SK-N-SH treated with all-trans-retinoic acid at 6 μM for 48 hours (cell line): ENCODE results near the gene NPM3.

Experiments used
- ATAC-seq: fragments of 200-7000 bp; cut with Tn5 transposase; 3 replicates; pipeline ENCODE4 v1.9.1; 2020; ENCODE audit warnings: mild to moderate bottlenecking, moderate library complexity
- ARNTL ChIP-seq: fragments of 450-650 bp; formaldehyde crosslinking; IDR thresholded peaks from 2 replicates; pipeline ENCODE4 v1.5.0; 2020; ENCODE audit warnings: low read depth, mild to moderate bottlenecking, moderate library complexity, borderline replicate concordance
- BACH2 ChIP-seq: fragments of 250-450 bp; sonication (Bioruptor Pico); IDR thresholded peaks from 2 replicates; pipeline ENCODE4 v1.9.0; 2021; ENCODE audit warnings: mild to moderate bottlenecking, borderline replicate concordance
- CREB5 ChIP-seq: fragments of 250-450 bp; sonication (Bioruptor Pico); IDR thresholded peaks from 2 replicates; pipeline ENCODE4 v1.5.1; 2020; ENCODE audit warnings: low read depth, mild to moderate bottlenecking, moderate library complexity
- CSDC2 ChIP-seq: fragments of 250-450 bp; sonication (Bioruptor Pico); IDR thresholded peaks from 2 replicates; pipeline ENCODE4 v1.5.0; 2020; ENCODE audit warnings: mild to moderate bottlenecking, moderate library complexity
- CSRNP3 ChIP-seq: fragments of 250-450 bp; sonication (Bioruptor Pico); IDR thresholded peaks from 2 replicates; pipeline ENCODE4 v1.5.1; 2021; ENCODE audit warnings: mild to moderate bottlenecking, moderate library complexity
- ESRRG ChIP-seq: fragments of 250-450 bp; sonication (Bioruptor Pico); IDR thresholded peaks from 2 replicates; pipeline ENCODE4 v1.6.1; 2021; ENCODE audit warnings: mild to moderate bottlenecking
- GLIS3 ChIP-seq: fragments of 250-450 bp; sonication (Bioruptor Pico); IDR thresholded peaks from 2 replicates; pipeline ENCODE4 v1.5.0; 2020; ENCODE audit warnings: mild to moderate bottlenecking, moderate library complexity
- ISL1 ChIP-seq: fragments of 250-450 bp; sonication (Bioruptor Pico); IDR thresholded peaks from 2 replicates; pipeline ENCODE4 v2.1.2; 2022; ENCODE audit warnings: mild to moderate bottlenecking, moderate library complexity
- OSR1 ChIP-seq: fragments of 250-450 bp; sonication (Bioruptor Pico); IDR thresholded peaks from 2 replicates; pipeline ENCODE4 v1.8.0; 2022; ENCODE audit warnings: moderate library complexity, mild to moderate bottlenecking, inconsistent platforms
- PATZ1 ChIP-seq: fragments of 250-450 bp; sonication (Bioruptor Pico); IDR thresholded peaks from 2 replicates; pipeline ENCODE4 v1.8.0; 2020; ENCODE audit warnings: mild to moderate bottlenecking, moderate library complexity, borderline replicate concordance
- POU6F1 ChIP-seq: fragments of 250-450 bp; sonication (Bioruptor Pico); IDR thresholded peaks from 2 replicates; pipeline ENCODE4 v1.8.0; 2021; ENCODE audit warnings: low read depth, mild to moderate bottlenecking, moderate library complexity, borderline replicate concordance
- PPARA ChIP-seq: fragments of 250-450 bp; sonication (Bioruptor Pico); IDR thresholded peaks from 2 replicates; pipeline ENCODE4 v1.5.0; 2020; ENCODE audit warnings: mild to moderate bottlenecking, borderline replicate concordance
- RARB ChIP-seq: fragments of 250-450 bp; sonication (Bioruptor Pico); IDR thresholded peaks from 2 replicates; pipeline ENCODE4 v1.8.0; 2021; ENCODE audit warnings: mild to moderate bottlenecking, moderate library complexity
- TCF4 ChIP-seq: fragments of 250-450 bp; sonication (Bioruptor Pico); IDR thresholded peaks from 2 replicates; pipeline ENCODE4 v1.8.0; 2021; ENCODE audit warnings: mild to moderate bottlenecking, moderate library complexity, borderline replicate concordance
- TOX ChIP-seq: fragments of 250-450 bp; sonication (Bioruptor Pico); IDR thresholded peaks from 2 replicates; pipeline ENCODE4 v1.8.0; 2021; ENCODE audit warnings: mild to moderate bottlenecking, moderate library complexity, borderline replicate concordance
- TSHZ2 ChIP-seq: fragments of 250-450 bp; sonication (Bioruptor Pico); IDR thresholded peaks from 2 replicates; pipeline ENCODE4 v1.5.0; 2020; ENCODE audit warnings: mild to moderate bottlenecking, moderate library complexity
- ZC3H10 ChIP-seq: fragments of 250-450 bp; sonication (Bioruptor Pico); IDR thresholded peaks from 2 replicates; pipeline ENCODE4 v1.5.1; 2021; ENCODE audit warnings: mild to moderate bottlenecking, moderate library complexity
- ZFP3 ChIP-seq: fragments of 250-450 bp; sonication (Bioruptor Pico); IDR thresholded peaks from 2 replicates; pipeline ENCODE4 v1.5.0; 2020; ENCODE audit warnings: mild to moderate bottlenecking, moderate library complexity
- ZFP30 ChIP-seq: fragments of 450-650 bp; formaldehyde crosslinking; IDR thresholded peaks from 2 replicates; pipeline ENCODE4 v1.5.0; 2022; ENCODE audit warnings: mild to moderate bottlenecking, moderate library complexity
- ZNF565 ChIP-seq: fragments of 450-650 bp; formaldehyde crosslinking; conservative IDR thresholded peaks from 2 replicates; pipeline ENCODE4 v1.5.0; 2020; ENCODE audit warnings: low read depth, mild to moderate bottlenecking, moderate library complexity
- ZNF70 ChIP-seq: fragments of 450-650 bp; formaldehyde crosslinking; IDR thresholded peaks from 2 replicates; pipeline ENCODE4 v1.5.0; 2020; ENCODE audit warnings: mild to moderate bottlenecking, moderate library complexity
- ZNF8 ChIP-seq: fragments of 450-650 bp; formaldehyde crosslinking; IDR thresholded peaks from 2 replicates; pipeline ENCODE4 v1.5.0; 2020; ENCODE audit warnings: mild to moderate bottlenecking, moderate library complexity

NPM3 gene

GRCh38 chr10:101785801-101786200 is 2.6 kb upstream of the NPM3 start:
- no peak for TF ChIP-seq GLIS3
- no peak for TF ChIP-seq ZFP3 (CRISPR knock-in tag)
- TF ChIP-seq BACH2, result no peak
- TF ChIP-seq PPARA (CRISPR knock-in tag), result no peak
- TF ChIP-seq ESRRG (CRISPR knock-in tag), result no peak
- TF ChIP-seq CSDC2 (CRISPR knock-in tag), result no peak
- no peak for TF ChIP-seq ISL1 (CRISPR knock-in tag)
- no peak for TF ChIP-seq ZNF8 (CRISPR knock-in tag)
- TF ChIP-seq ZFP30, result no peak
- TF ChIP-seq ZC3H10 (CRISPR knock-in tag), result no peak
- no peak for TF ChIP-seq RARB (CRISPR knock-in tag)
- no peak for TF ChIP-seq ARNTL (CRISPR knock-in tag)
- TF ChIP-seq ZNF70 (CRISPR knock-in tag), result no peak
- TF ChIP-seq, all 23 proteins: peak for 0
- ATAC-seq, result no peak

GRCh38 chr10:101784558-101784957 is 1.3 kb upstream of the NPM3 start:
- TF ChIP-seq ISL1 (CRISPR knock-in tag) (no peak), ZNF70 (CRISPR knock-in tag) (no peak), ARNTL (CRISPR knock-in tag) (no peak), ZFP30 (no peak), TCF4 (CRISPR knock-in tag) (no peak), OSR1 (no peak)
- ATAC-seq, result no peak

- ATAC-seq, result peak; percentile 25
- TF ChIP-seq ZNF8 (CRISPR knock-in tag) (no peak), POU6F1 (CRISPR knock-in tag) (no peak), ZC3H10 (CRISPR knock-in tag) (no peak), GLIS3 (0 out of 2 replicates have a peak, but pooled peaks have one; percentile 47)
Measured at GRCh38 chr10:101783736-101784118, 481 bp upstream of the NPM3 start.

- ATAC-seq, result peak; percentile 1; the same call in 1 of the 3 replicates
- TF ChIP-seq ZFP3 (CRISPR knock-in tag), result no peak
Measured at GRCh38 chr10:101781984-101782810, 1.0 kb downstream of the NPM3 start.

GRCh38 chr10:101781655-101781983 is 1.6 kb downstream of the NPM3 start:
- no peak for TF ChIP-seq TOX (CRISPR knock-in tag)
- no peak for TF ChIP-seq PPARA (CRISPR knock-in tag)
- TF ChIP-seq CREB5 (CRISPR knock-in tag), result no peak
- no peak for TF ChIP-seq TSHZ2 (CRISPR knock-in tag)
- no peak for TF ChIP-seq CSDC2 (CRISPR knock-in tag)
- no peak for TF ChIP-seq PATZ1 (CRISPR knock-in tag)
- TF ChIP-seq TCF4 (CRISPR knock-in tag), result no peak
- TF ChIP-seq POU6F1 (CRISPR knock-in tag), result no peak
- no peak for TF ChIP-seq RARB (CRISPR knock-in tag)
- TF ChIP-seq ZNF565 (CRISPR knock-in tag), result no peak
- no peak for TF ChIP-seq GLIS3
- TF ChIP-seq CSRNP3 (CRISPR knock-in tag), result no peak
- ATAC-seq, result no peak
